Measurements from ENCODE around the gene RAB40A. TPM values are rescaled to one million over a fixed set of nuclear protein-coding genes. Genes with fewer than 3 reads are reported as not detected.

The RAB40A gene
- total RNA-seq, 1 experiment from 2014 or later = not detected

- Histone ChIP-seq H3K4me2 (ENCODE audit: insufficient read depth, insufficient read length, low read length) (no peak overlapping the region), H2AFZ (ENCODE audit: low read length) (no peak overlapping the region), H3K56ac (ENCODE audit: insufficient read length, low read depth, low read length) (no peak overlapping the region), H3K4ac (ENCODE audit: low read depth, low read length) (no peak overlapping the region), H3K79me1 (ENCODE audit: insufficient read depth, low read depth, low read length, poor library complexity, severe bottlenecking) (no peaks in the 10 kb centered on the region), H3K14ac (ENCODE audit: insufficient read depth, low read length) (no peak overlapping the region), H2BK5ac (ENCODE audit: insufficient read length, low read length) (no peak overlapping the region), H3K79me2 (ENCODE audit: insufficient read depth, low read length) (no peaks in the 10 kb centered on the region), H4K91ac (ENCODE audit: insufficient read length, low read depth, low read length) (no peak overlapping the region), H3K9me3 (ENCODE audit: control insufficient read depth, low read depth, low read length) (no peaks in the 10 kb centered on the region), H3K27ac (ENCODE audit: insufficient read length, low read depth, low read length) (no peak overlapping the region), H2BK20ac (ENCODE audit: low read depth, low read length, poor library complexity, severe bottlenecking) (no peak overlapping the region), H3K23me2 (ENCODE audit: insufficient read length, low read depth, low read length, poor library complexity, severe bottlenecking) (no peaks in the 10 kb centered on the region), H4K5ac (ENCODE audit: insufficient read length, low read depth, low read length) (no peak overlapping the region), H3K27me3 (ENCODE audit: insufficient read depth, low read length) (no peaks in the 10 kb centered on the region), H3K23ac (ENCODE audit: insufficient read length, low read depth, low read length) (no peak overlapping the region), H2BK120ac (ENCODE audit: low read depth, low read length, poor library complexity, severe bottlenecking) (no peak overlapping the region), H4K8ac (replicated peaks; ENCODE audit: insufficient read length, low read depth, low read length) (no peak overlapping the region), H2AK5ac (ENCODE audit: insufficient read length, low read length) (no peak overlapping the region), H2BK15ac (ENCODE audit: low read depth, low read length) (no peak overlapping the region), H4K20me1 (ENCODE audit: control insufficient read depth, insufficient read depth, insufficient read length) (no peaks in the 10 kb centered on the region), H3K4me1 (ENCODE audit: insufficient read depth, low read length) (no peaks in the 10 kb centered on the region), H3T11ph (ENCODE audit: low read length) (no peak overlapping the region), H3K18ac (ENCODE audit: insufficient read length, low read depth, low read length) (no peak overlapping the region), H3K9ac (ENCODE audit: extremely low read depth, insufficient read length, low read length) (no peak overlapping the region), H2BK12ac (ENCODE audit: insufficient read length, low read depth, low read length) (no peak overlapping the region)
- Mint-ChIP-seq H3K4me3 (no peak overlapping the region), H3K36me3 (ENCODE audit: insufficient read depth in 1 of 3, low read depth in 3 of 3) (no peaks in the 10 kb centered on the region), H3K27me3 (ENCODE audit: low read depth) (no peaks in the 10 kb centered on the region; the same call in 1 of the 2 replicates), H3K4me1 (no peaks in the 10 kb centered on the region), H3K27ac (no peak overlapping the region), H3K9me3 (peaks cover 0 to 16% of the 10 kb centered on the region in 2 experiments; a peak in 2 of 5 replicates)
- no peak for DNase-seq
- TF ChIP-seq CTCF (conservative IDR thresholded peaks at IDR 0.05) = no peak
- no CpG with 5 or more reads among the region's 4 CpGs for WGBS (ENCODE audit: extremely low coverage, insufficient read length, low lambda C conversion rate)
These were observed 1.1 kb upstream of the RAB40A start for GRCh38 chrX:103520386-103520785.
